Measurements from ENCODE around the gene INTS11.

INTS11 gene

GRCh38 chr1:1312450-1313314 is 11.8 kb downstream of the INTS11 start:
- DNase-seq (ENCODE audit: low spot score), result no peak

- no peak for DNase-seq (ENCODE audit: low spot score)
Observed at GRCh38 chr1:1311107-1312104, 13.1 kb downstream of the INTS11 start.

GRCh38 chr1:1310476-1311053 is 13.9 kb downstream of the INTS11 start:
- DNase-seq (ENCODE audit: low spot score), result no peak

- DNase-seq (ENCODE audit: low spot score), result no peak
Observed at GRCh38 chr1:1310109-1310385, 14.4 kb downstream of the INTS11 start.

GRCh38 chr1:1309251-1310108 is 15.0 kb downstream of the INTS11 start:
- DNase-seq (ENCODE audit: low spot score), result peak; percentile 30

GRCh38 chr1:1308756-1309250 is 15.7 kb downstream of the INTS11 start:
- no peak for DNase-seq (ENCODE audit: low spot score)

- peak; percentile 94 for DNase-seq (ENCODE audit: low spot score)
Observed at GRCh38 chr1:1307923-1308755, 16.3 kb downstream of the INTS11 start, which contains the start of the genes ACAP3 and PUSL1. TSS of gene ACAP3 (minus strand) at chr1:1307930. CDS start at chr1:1307815, 115 bp downstream. TSS of gene PUSL1 (plus strand) at chr1:1308597. CDS start at chr1:1308644, 47 bp downstream.

GRCh38 chr1:1307261-1307922 is 17.1 kb downstream of the INTS11 start:
- no peak for DNase-seq (ENCODE audit: low spot score)

- DNase-seq (ENCODE audit: low spot score), result no peak
Observed at GRCh38 chr1:1306661-1307260, 17.7 kb downstream of the INTS11 start.

- DNase-seq (ENCODE audit: low spot score), result peak; percentile 29
Observed at GRCh38 chr1:1306070-1306660, 18.3 kb downstream of the INTS11 start.

GRCh38 chr1:1305300-1306069 is 19.0 kb downstream of the INTS11 start:
- DNase-seq (ENCODE audit: low spot score), result no peak

GRCh38 chr1:1304331-1305299 is 19.8 kb downstream of the INTS11 start:
- no peak for DNase-seq (ENCODE audit: low spot score)

- DNase-seq (ENCODE audit: low spot score), result no peak
Observed at GRCh38 chr1:1303736-1304135, 20.7 kb downstream of the INTS11 start.

- DNase-seq (ENCODE audit: low spot score), result no peak
Observed at GRCh38 chr1:1302951-1303509, 21.4 kb downstream of the INTS11 start.

- DNase-seq (ENCODE audit: low spot score), result peak; percentile 51
Observed at GRCh38 chr1:1302006-1302430, 22.4 kb downstream of the INTS11 start.

- DNase-seq (ENCODE audit: low spot score), result no peak
Observed at GRCh38 chr1:1300352-1300739, 24.1 kb downstream of the INTS11 start.

Data from iPS-NIHi11 (cell line).